LNCAP (cell line): ENCODE results near the gene PRICKLE2.

Source experiments
- TF ChIP-seq, protein P1 (sequence below): fragments of 450-650 bp; IDR thresholded peaks from 2 replicates; pipeline ENCODE4 v1.5.1; 2017; ENCODE audit warnings: mild to moderate bottlenecking

PRICKLE2 gene

GRCh38 chr3:64079369-64080150 lies 145.7 kb downstream of the PRICKLE2 start:
- TF ChIP-seq, protein P1, sequence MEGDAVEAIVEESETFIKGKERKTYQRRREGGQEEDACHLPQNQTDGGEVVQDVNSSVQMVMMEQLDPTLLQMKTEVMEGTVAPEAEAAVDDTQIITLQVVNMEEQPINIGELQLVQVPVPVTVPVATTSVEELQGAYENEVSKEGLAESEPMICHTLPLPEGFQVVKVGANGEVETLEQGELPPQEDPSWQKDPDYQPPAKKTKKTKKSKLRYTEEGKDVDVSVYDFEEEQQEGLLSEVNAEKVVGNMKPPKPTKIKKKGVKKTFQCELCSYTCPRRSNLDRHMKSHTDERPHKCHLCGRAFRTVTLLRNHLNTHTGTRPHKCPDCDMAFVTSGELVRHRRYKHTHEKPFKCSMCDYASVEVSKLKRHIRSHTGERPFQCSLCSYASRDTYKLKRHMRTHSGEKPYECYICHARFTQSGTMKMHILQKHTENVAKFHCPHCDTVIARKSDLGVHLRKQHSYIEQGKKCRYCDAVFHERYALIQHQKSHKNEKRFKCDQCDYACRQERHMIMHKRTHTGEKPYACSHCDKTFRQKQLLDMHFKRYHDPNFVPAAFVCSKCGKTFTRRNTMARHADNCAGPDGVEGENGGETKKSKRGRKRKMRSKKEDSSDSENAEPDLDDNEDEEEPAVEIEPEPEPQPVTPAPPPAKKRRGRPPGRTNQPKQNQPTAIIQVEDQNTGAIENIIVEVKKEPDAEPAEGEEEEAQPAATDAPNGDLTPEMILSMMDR = no peak

GRCh38 chr3:64078966-64079365 lies 146.3 kb downstream of the PRICKLE2 start:
- TF ChIP-seq, protein P1 = no peak

GRCh38 chr3:64074895-64075679 lies 150.2 kb downstream of the PRICKLE2 start:
- TF ChIP-seq, protein P1 = no peak

DNA sequence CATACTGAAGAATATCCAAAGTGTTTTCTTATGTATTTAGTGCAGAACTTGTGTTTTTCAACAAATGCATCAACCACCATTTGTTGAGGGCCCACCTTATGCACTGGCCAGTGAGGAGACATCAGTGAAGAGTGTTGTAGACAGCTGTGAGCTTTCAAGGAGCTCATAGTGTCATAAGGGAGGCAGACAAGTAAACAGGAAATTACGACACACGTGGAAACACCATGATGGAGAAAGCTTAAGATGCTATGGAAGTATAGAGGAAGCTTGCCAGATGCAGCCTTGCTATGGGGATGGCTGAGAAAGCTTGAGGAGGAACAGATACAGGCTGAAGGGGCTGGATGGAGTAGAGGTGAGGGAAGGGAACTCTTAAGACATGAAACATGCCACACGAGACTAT lies 151.2 kb downstream of the PRICKLE2 start:
- TF ChIP-seq, protein P1 = no peak

GRCh38 chr3:64073158-64073761 lies 152.0 kb downstream of the PRICKLE2 start:
- TF ChIP-seq, protein P1 = no peak

GRCh38 chr3:64072126-64072525 lies 153.1 kb downstream of the PRICKLE2 start:
- TF ChIP-seq, protein P1 = no peak

GRCh38 chr3:64070704-64071103 lies 154.6 kb downstream of the PRICKLE2 start:
- TF ChIP-seq, protein P1 = no peak
